ENCODE results near the gene TSGA10IP.

Gene TSGA10IP

GRCh38 chr11:66006891-66007176 lies 61.6 kb downstream of the TSGA10IP start:
- no peak for TF ChIP-seq CTCF (IDR thresholded peaks at IDR 0.05; ENCODE audit: borderline replicate concordance, insufficient read depth, low read depth, low read length)
- no peak overlapping the region for H3K4me3 ChIP-seq (ENCODE audit: low read depth, low read length)

- no peak overlapping the region for H3K4me3 ChIP-seq (ENCODE audit: low read depth, low read length)
- TF ChIP-seq CTCF (IDR thresholded peaks at IDR 0.05; ENCODE audit: borderline replicate concordance, insufficient read depth, low read depth, low read length): no peak
Observed at GRCh38 chr11:66007201-66007634, 61.9 kb downstream of the TSGA10IP start.

- no peak for TF ChIP-seq CTCF (IDR thresholded peaks at IDR 0.05; ENCODE audit: borderline replicate concordance, insufficient read depth, low read depth, low read length)
- no peak overlapping the region for H3K4me3 ChIP-seq (ENCODE audit: low read depth, low read length)
Observed at GRCh38 chr11:66008095-66008467, 62.8 kb downstream of the TSGA10IP start.

GRCh38 chr11:66008468-66009101 lies 63.3 kb downstream of the TSGA10IP start:
- no peak overlapping the region for H3K4me3 ChIP-seq (ENCODE audit: low read depth, low read length)
- TF ChIP-seq CTCF (IDR thresholded peaks at IDR 0.05; ENCODE audit: borderline replicate concordance, insufficient read depth, low read depth, low read length): no peak

Data from GM12875 (cell line).